Muscle of back (tissue), 11 donors: ENCODE data around the gene PDE11A. TPM values are rescaled to one million over a fixed set of nuclear protein-coding genes. Genes with fewer than 3 reads are reported as not detected.

Experiments
- DNase-seq, 3 donors: peaks; one replicate each; pipeline versions ENCODE4 v3.0.0 to v3.0.0-alpha.2; 2013
- polyA plus RNA-seq, 10 donors: library from polyadenylated mRNA; unstranded; fragments of 120-200 nt; gene quantifications; one replicate each; pipeline ENCODE4 v1.2.1, GENCODE V29; 2013; ENCODE audit not compliant: insufficient read length in 10 of 10

The PDE11A gene
- polyA plus RNA-seq, 10 donors, result 0.46 to 1.1 (median 0.58) TPM

DNA sequence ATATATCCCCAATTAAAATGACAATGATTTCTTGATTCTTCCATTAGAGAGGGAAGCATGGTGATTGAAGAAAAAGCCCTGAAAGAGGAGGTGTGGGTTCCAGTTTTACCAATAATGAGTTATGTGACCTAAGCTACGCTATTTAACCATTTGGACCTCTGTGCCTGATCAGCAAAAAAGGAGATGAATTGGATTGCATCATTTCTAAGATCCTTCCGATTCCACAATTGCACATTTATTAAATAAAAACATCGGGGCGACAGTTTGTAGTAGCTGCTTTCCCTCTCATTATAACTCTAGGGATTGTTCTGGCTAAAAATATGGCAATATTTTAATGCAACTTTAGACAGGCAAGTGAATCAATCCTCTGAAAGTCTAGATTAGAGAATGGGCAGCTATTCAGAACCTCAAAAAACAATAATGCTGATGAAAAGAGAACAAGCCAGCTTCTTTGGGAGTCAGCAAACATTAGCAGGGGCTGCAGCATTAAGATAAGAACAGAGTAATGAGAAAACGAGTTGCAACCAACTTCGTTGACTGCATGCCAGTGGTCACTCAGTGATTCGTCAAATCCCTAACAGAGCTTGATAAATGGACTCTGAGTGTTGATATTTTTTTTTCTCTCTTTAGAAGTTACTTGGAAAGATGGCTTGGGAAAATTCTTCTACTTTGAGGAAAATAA, 378.8 kb downstream of the PDE11A start:
- DNase-seq, result no peak

GRCh38 chr2:177692783-177693269, 379.8 kb downstream of the PDE11A start:
- DNase-seq, result no peak

GRCh38 chr2:177692042-177692782, 380.4 kb downstream of the PDE11A start:
- DNase-seq, result no peak

GRCh38 chr2:177691177-177691576, 381.4 kb downstream of the PDE11A start:
- no peak for DNase-seq

- DNase-seq, result no peak
These were observed 383.0 kb downstream of the PDE11A start for GRCh38 chr2:177689623-177690022.

DNA sequence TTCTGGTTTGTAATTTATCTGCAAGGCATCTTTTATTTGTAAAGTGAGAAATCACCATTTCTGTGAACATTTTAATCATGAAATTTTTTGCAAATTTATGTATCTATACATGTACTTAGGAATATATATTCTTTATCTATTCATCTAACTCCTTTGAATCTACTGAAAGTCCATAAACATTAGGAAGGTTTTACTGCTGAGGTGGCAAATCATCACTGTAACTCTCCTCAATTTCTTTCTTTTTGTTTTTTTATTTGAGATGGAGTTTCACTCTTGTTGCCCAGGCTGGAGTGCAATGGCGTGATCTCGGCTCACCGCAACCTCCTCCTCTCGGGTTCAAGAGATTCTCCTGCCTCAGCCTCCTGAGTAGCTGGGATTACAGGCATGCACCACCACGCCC, 383.7 kb downstream of the PDE11A start:
- DNase-seq, result no peak

DNA sequence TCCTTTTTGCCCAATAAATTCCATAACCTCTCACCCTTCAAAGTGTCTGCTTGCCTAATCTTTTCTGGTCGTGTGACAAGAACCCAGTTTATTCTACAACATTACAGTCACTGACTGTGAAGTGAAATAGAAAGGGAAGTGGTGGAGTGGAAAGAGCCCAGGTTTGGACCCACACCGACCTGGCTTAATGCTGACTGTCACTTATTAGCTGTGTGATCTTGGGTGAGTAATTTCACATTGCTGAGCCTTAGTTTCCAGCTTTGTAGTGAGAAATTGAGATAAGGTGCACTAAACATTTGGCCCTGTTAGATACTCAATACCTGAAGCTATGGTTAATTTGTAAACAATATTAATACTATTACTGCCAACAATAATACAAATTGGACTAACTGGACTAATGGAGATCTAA, 388.9 kb downstream of the PDE11A start:
- no peak for DNase-seq

GRCh38 chr2:177682836-177683660, 389.5 kb downstream of the PDE11A start:
- DNase-seq, result no peak

DNA sequence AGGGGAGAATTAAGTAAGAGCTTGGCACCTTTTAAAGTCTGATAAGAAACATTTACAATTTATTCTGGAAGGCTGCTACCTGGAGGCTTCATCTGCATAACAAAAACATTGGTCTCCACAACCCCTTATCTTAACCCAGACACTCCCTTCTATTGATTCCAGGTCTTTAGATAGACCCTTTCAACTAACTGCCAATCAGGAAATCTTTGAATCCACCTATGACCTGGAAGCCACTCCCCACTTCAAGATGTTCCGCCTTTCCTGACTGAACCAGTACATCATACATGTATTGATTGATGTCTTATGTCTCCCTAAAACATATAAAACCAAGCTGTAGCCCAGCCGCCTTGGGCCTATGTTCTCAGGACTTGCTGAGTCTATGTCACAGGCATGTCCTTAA, 390.6 kb downstream of the PDE11A start:
- DNase-seq, result no peak

DNA sequence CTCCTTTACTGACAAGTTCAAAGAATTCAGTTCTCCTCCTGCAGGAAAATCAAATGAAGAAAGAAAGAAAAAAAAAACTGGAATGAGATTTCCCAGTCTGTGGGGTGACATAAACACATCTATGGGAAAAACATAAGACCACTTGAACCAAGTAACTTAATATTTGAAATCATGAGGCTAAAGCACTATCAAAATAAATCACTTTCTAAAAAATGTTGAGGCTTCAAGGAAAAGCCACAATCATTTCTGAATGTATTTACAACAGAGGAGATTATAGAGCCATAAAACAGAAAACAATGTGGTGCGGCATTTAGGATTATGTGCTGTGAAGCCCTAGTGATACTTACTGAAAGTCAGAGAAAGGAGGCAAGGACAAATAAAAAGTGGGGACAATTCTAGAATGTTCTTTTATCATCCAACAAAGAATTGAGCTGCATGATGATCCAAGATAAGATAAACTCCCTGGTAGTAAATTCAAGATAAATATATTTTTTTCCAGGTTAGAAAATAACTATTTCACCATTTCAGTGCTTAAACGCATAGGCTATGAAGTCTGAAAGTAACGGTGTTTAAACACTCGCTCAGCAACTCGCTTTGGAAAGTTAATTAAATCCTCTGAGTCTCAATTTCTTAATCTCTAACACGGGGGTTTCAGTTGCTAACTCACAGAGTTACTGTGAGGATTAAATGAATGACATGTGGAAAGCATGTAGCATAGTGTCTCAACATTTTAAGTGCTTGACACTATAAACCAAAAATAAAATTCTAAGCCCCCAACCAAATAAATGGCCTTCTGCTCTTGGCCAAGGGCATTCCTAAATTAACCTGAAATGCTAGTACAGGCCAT, 391.5 kb downstream of the PDE11A start:
- DNase-seq, result no peak

- DNase-seq, result no peak
These were observed 392.7 kb downstream of the PDE11A start for GRCh38 chr2:177679611-177680605.

DNA sequence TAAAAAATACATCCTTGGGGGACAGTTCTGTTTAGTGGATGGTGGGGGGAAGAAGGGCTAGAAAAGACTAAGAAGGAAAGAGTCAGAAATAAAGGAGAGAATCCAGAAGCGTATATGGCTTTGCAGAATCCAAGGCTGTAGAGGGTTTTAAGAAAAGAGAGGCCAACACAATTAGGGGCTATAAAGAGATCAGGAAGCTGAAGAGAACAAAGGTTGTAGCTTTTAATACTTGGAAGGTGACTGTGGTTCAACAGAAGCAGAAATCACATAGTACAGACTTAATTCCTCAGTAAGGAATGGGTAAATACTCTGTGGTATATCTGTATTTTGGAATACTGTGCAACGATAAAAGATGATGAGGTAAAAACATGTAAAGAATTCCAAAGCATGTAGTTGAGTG, 393.6 kb downstream of the PDE11A start:
- DNase-seq, result no peak

GRCh38 chr2:177676636-177677035, 395.9 kb downstream of the PDE11A start:
- DNase-seq, result no peak

DNA sequence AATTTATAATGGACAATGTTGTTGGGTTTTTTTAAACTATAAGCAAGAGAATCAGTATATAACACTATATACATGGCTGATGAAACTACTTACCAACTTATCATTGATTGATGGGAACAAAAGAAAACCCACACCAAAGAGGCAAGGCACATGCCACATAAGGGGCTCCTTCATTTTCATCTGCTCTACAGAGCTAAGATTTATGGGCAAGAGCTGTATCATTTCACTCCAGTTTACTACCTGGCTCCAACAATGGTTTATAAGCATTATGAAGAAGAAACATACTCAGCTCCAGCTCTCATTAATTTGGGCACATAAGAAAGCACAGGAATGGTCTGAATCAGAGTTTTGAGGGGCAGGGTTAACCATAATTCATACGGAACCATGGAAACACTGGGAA, 396.8 kb downstream of the PDE11A start:
- DNase-seq, result no peak

DNA sequence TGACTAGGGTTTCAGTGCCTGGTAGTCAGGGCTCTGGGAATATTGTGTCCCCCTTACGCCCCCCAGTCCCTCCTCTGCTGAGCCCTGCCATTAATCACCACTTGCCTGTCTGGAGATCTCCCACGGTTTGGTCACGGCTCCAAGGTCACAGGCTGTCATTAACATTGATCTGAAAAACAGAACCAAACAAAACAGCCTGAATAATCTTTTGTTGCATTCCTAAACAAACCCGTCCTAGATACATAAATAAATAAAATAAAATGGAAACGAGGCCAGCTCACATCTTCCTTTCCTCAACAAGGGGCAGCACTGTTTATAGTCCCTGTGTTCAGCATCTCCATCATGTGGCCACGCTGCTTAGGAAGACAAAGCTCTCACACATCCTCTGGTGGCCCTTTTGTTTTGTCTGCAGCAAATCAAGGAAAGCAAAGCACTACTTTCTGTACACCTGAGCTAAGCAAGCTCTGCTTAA, 397.2 kb downstream of the PDE11A start:
- DNase-seq, result peak in 1 of 3 donors; percentile 19

GRCh38 chr2:177673602-177674595, 398.7 kb downstream of the PDE11A start:
- DNase-seq, result no peak

- DNase-seq, result no peak
These were observed 400.9 kb downstream of the PDE11A start for GRCh38 chr2:177671662-177672061.

GRCh38 chr2:177670791-177671535, 401.6 kb downstream of the PDE11A start:
- DNase-seq, result peak in 1 of 3 donors; percentile 54
